Skeletal muscle satellite cell (primary cell): ENCODE results near the gene ACTR5. TPM values are rescaled to one million over a fixed set of nuclear protein-coding genes. Genes with fewer than 3 reads are reported as not detected.
"Not testable (repeated sequence)": the region's sequence is repeated elsewhere in the genome, so short reads cannot be mapped to it uniquely, and the experiment has no call there.

Source experiments
- H3K27me3 ChIP-seq: 2 replicates; pipeline ENCODE4 v1.7.0; 2013; ENCODE audit warnings: low read length; ENCODE audit not compliant: control insufficient read depth, insufficient read depth
- H3K36me3 ChIP-seq: 2 replicates; pipeline ENCODE4 v1.7.0; 2013; ENCODE audit warnings: mild to moderate bottlenecking, control low read depth, low read length; ENCODE audit not compliant: insufficient read depth
- H3K4me1 ChIP-seq: 2 replicates; pipeline ENCODE4 v1.7.0; 2013; ENCODE audit warnings: low read length; ENCODE audit not compliant: control insufficient read depth, insufficient read depth
- H3K4me2 ChIP-seq: 2 replicates; pipeline ENCODE4 v1.7.0; 2013; ENCODE audit warnings: mild to moderate bottlenecking, low read length
- H3K4me3 ChIP-seq: 2 replicates; pipeline ENCODE4 v1.7.0; 2013; ENCODE audit warnings: low read length
- H3K9ac ChIP-seq: 2 replicates; pipeline ENCODE4 v1.7.0; 2013; ENCODE audit warnings: mild to moderate bottlenecking, low read depth, low read length, moderate library complexity
- H3K9me3 ChIP-seq: replicated peaks from 2 replicates; pipeline ENCODE4 v1.7.0; 2013; ENCODE audit warnings: mild to moderate bottlenecking, control low read depth, low read length
- small RNA-seq: library from RNA; depleted of rRNA; stranded (forward); fragments of <200 nt; gene quantifications from one replicate; pipeline ENCODE3, GENCODE V24; 2012

The ACTR5 gene

DNA sequence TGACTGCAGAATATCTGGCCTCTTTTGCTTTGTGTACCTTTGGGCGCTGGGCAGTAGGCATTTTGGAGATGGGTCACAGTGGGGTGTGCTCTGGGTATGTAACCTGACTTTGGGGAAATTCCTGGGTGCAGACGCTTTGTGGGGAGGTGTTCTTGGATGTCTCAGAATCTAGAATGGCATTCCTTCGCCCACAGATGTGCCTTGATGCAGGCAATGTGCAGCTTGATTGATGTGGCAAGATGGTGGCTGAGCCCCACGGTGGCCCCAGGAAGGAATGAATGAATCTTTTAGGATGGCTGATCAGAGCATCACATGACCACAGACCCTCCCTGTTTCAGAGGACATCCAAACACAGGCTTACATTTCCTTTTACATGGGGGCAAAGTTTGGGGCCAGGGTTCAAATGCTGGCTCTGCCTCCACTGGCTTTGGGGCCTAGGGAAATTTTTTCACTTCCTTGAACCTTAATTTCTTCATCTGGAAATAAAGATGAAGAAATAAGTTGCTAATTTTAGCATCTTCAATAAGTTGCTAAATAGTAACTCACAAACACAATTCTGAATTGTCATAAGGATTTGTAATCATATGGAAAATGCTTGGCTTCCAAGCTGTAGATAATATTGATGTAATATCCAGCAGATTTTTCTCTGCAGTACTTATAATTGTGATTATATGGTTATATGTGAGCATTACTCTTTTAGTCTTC, 62.8 kb downstream of the ACTR5 start:
- H3K4me3 ChIP-seq = no peak overlapping the region
- H3K4me2 ChIP-seq = no peak overlapping the region
- H3K4me1 ChIP-seq = peaks cover 2% of the 10 kb centered on the region
- H3K9me3 ChIP-seq = no peaks in the 10 kb centered on the region
- no peaks in the 10 kb centered on the region for H3K36me3 ChIP-seq
- H3K9ac ChIP-seq = no peak overlapping the region
- peaks cover 86% of the 10 kb centered on the region for H3K27me3 ChIP-seq

- Histone ChIP-seq H3K9ac (no peak overlapping the region), H3K4me3 (no peak overlapping the region), H3K9me3 (no peaks in the 10 kb centered on the region), H3K36me3 (no peaks in the 10 kb centered on the region), H3K4me2 (no peak overlapping the region), H3K4me1 (no peaks in the 10 kb centered on the region), H3K27me3 (peaks cover 84% of the 10 kb centered on the region)
Observed at GRCh38 chr20:38811769-38812168, 63.5 kb downstream of the ACTR5 start.

GRCh38 chr20:38812182-38812581, 63.9 kb downstream of the ACTR5 start:
- Histone ChIP-seq H3K27me3 (peaks cover 83% of the 10 kb centered on the region), H3K4me2 (no peak overlapping the region), H3K9me3 (no peaks in the 10 kb centered on the region), H3K36me3 (no peaks in the 10 kb centered on the region), H3K9ac (no peak overlapping the region), H3K4me3 (no peak overlapping the region), H3K4me1 (no peaks in the 10 kb centered on the region)

DNA sequence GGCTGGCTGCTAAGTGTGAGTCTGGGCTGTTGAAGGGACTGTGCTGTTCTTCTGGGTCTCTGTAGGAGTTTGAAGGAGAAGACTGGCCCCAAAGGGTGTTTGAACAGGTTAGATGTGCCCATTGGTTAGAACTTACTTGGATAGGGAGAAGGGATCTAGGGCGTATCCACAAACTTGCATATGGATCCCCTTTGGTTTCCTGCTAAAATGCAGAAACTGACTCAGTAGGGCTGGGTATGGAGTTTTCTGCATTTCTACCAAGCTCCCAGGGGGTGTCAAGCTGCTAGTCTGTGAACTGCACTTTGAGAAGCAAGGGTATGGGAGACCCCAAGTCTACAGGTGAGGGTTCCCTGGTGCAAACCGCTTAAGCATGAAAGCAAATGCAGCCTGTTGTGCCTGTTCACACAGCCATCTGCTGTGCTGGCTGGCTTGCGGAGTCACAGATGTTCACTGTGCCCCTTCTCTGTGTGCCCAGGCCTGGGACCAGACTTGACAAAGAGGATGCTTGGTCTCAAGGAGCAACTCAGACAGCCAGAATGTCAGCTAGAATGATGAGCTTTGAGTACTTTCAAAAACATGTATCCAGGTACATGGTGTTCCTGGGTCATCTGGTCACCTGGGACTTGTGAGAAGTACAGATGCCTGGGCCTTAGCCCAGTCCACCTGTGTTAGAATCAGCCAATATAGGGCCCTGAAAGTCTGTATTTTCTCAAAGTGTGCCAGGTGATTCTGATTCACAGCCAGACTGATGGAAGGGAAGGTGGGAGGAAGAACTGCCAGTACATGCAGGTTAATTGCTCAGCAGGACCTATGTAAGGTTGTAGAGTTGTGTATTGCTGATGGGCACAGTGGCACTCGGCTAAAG, 64.7 kb downstream of the ACTR5 start:
- Histone ChIP-seq H3K36me3 (no peaks in the 10 kb centered on the region), H3K4me2 (no peak overlapping the region), H3K4me1 (no peaks in the 10 kb centered on the region), H3K4me3 (no peak overlapping the region), H3K9ac (no peak overlapping the region), H3K9me3 (no peaks in the 10 kb centered on the region), H3K27me3 (peaks cover 75% of the 10 kb centered on the region)

GRCh38 chr20:38813574-38813962, 65.3 kb downstream of the ACTR5 start:
- peaks cover 72% of the 10 kb centered on the region for H3K27me3 ChIP-seq
- H3K4me1 ChIP-seq, H3K36me3 ChIP-seq, H3K4me3 ChIP-seq, H3K9ac ChIP-seq, H3K4me2 ChIP-seq, H3K9me3 ChIP-seq: not testable (repeated sequence)

DNA sequence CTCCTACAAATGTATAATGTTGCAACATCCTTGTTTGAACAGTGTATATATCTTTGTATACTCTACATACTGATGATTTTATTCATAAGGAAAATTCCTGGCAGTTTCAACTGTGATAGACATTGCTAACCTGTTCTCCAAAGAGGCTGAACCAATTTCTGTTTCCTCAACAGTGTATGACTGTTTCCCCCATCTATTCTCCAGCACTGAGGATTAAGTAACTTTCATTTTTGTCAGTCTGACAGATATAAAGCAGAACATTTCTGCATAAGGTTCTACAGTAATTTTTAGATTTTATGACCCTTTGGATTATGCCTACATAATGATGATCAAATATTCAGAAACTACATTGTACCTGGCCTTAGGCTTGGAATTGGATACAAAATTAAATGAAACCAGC, 67.2 kb downstream of the ACTR5 start:
- Histone ChIP-seq H3K4me1 (no peaks in the 10 kb centered on the region), H3K4me2 (no peak overlapping the region), H3K9me3 (no peaks in the 10 kb centered on the region), H3K27me3 (peaks cover 61% of the 10 kb centered on the region), H3K4me3 (no peak overlapping the region), H3K9ac (no peak overlapping the region), H3K36me3 (no peaks in the 10 kb centered on the region)

DNA sequence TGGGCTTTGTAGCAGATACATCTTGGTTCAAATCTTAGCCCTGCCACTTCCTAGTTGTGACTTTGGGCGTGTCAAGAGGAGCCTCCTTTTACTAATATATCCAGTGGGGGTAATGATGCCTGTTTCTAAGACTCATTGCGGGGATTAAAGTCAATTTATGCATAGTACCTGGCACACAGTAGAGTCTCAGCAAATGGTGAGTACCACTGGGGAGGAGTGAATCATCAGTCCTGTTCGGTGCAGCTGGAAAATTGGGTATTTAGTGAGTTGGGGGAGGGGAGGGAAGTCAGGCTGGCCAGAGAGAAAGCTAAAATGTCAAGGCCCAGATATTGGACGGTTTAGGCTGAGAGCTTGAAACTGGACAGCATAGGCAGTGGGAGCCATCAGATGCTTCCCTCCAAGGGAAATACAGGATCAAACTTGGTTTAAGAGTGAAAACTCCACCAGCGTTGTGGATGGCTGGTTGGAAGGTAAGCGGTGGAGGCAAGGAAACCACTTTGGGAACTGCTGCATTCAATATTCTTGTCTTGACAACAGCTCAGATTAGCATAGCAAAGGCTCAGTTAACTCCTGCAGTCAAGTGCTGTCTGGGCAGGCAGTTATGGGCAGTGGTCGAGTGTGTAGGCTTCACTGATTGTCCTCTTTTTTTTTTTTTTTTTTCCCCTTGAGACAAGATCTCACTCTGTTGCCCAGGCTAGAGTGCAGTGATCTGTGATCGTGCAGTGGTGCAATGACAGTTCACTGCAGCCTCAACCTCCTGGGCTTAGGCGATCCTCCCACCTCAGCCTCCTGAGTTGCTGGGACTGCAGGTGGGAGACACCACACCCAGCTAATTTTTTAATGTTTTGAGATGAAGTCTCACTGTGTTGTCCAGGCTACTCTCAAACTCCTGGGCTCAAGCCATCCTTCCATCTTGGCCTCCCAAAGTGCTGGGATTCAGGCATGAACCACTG, 70.1 kb downstream of the ACTR5 start:
- Histone ChIP-seq H3K9ac (no peak overlapping the region), H3K27me3 (peaks cover 49% of the 10 kb centered on the region), H3K4me2 (no peak overlapping the region), H3K36me3 (no peaks in the 10 kb centered on the region), H3K9me3 (no peaks in the 10 kb centered on the region), H3K4me1 (no peaks in the 10 kb centered on the region), H3K4me3 (no peak overlapping the region)

Small RNA genes within 50 kb of the gene (small RNA-seq; reads per million reads assigned to genes)
- gene RF00017 = not detected
